IPS-18c (cell line): ENCODE data around the gene IFT122.
"Not testable (repeated sequence)": the region's sequence is repeated elsewhere in the genome, so short reads cannot be mapped to it uniquely, and the experiment has no call there.

Experiments used
- H3K4me3 ChIP-seq: 2 replicates; pipeline ENCODE4 v1.7.0; 2013; ENCODE audit warnings: low read depth, mild to moderate bottlenecking, low read length, moderate library complexity; ENCODE audit not compliant: insufficient read depth
- H3K9me3 ChIP-seq: one replicate; pipeline ENCODE4 v1.6.1; 2013; ENCODE audit warnings: mild to moderate bottlenecking, low read length, moderate library complexity; ENCODE audit not compliant: control insufficient read depth, insufficient read depth

IFT122 gene

GRCh38 chr3:129439817-129440617, at the start of gene IFT122, which contains the start of gene MBD4:
TSS of gene IFT122 (plus strand) at chr3:129440224. CDS start at chr3:129440331, 107 bp downstream.
TSS of gene MBD4 (minus strand) at chr3:129439948. CDS start at chr3:129439833, 115 bp downstream.
- no peaks in the 10 kb centered on the region for H3K9me3 ChIP-seq

GRCh38 chr3:129391583-129391982, 48.4 kb upstream of the IFT122 start:
- H3K9me3 ChIP-seq, H3K4me3 ChIP-seq: not testable (repeated sequence)

More at GRCh38 chr3:129439817-129440617, at the start of gene IFT122, which contains the start of gene MBD4:
- peak within 1 kb of the TSS; percentile 98 for H3K4me3 ChIP-seq

- not testable (repeated sequence) for H3K4me3 ChIP-seq, H3K9me3 ChIP-seq
These were observed 47.7 kb upstream of the IFT122 start for GRCh38 chr3:129392106-129392887.

- H3K9me3 ChIP-seq, result no peaks in the 10 kb centered on the region
- H3K4me3 ChIP-seq, result no peak overlapping the region
These were observed 46.8 kb upstream of the IFT122 start for GRCh38 chr3:129393271-129393670.

- not testable (repeated sequence) for H3K4me3 ChIP-seq, H3K9me3 ChIP-seq
These were observed 46.1 kb upstream of the IFT122 start for GRCh38 chr3:129393760-129394564.

GRCh38 chr3:129398803-129399144, 41.2 kb upstream of the IFT122 start:
- H3K4me3 ChIP-seq, result peak overlapping the region; percentile 83
- H3K9me3 ChIP-seq, result no peaks in the 10 kb centered on the region

GRCh38 chr3:129399145-129399894, 40.7 kb upstream of the IFT122 start:
- Histone ChIP-seq H3K9me3 (no peaks in the 10 kb centered on the region), H3K4me3 (peak overlapping the region; percentile 83)

- Histone ChIP-seq H3K4me3 (peak overlapping the region; percentile 83; the same call in 1 of the 2 replicates), H3K9me3 (no peaks in the 10 kb centered on the region)
These were observed 40.1 kb upstream of the IFT122 start for GRCh38 chr3:129399895-129400357.

- no peak overlapping the region for H3K4me3 ChIP-seq
- H3K9me3 ChIP-seq, result no peaks in the 10 kb centered on the region
These were observed 37.8 kb upstream of the IFT122 start for GRCh38 chr3:129402210-129402609.

- Histone ChIP-seq H3K9me3 (no peaks in the 10 kb centered on the region), H3K4me3 (no peak overlapping the region)
These were observed 37.4 kb upstream of the IFT122 start for GRCh38 chr3:129402616-129403015.

GRCh38 chr3:129403450-129403849, 36.6 kb upstream of the IFT122 start:
- H3K9me3 ChIP-seq, result no peaks in the 10 kb centered on the region
- no peak overlapping the region for H3K4me3 ChIP-seq

GRCh38 chr3:129404130-129404529, 35.9 kb upstream of the IFT122 start:
- Histone ChIP-seq H3K4me3 (no peak overlapping the region), H3K9me3 (no peaks in the 10 kb centered on the region)

GRCh38 chr3:129404610-129405009, 35.4 kb upstream of the IFT122 start:
- no peak overlapping the region for H3K4me3 ChIP-seq
- no peaks in the 10 kb centered on the region for H3K9me3 ChIP-seq

- Histone ChIP-seq H3K9me3 (no peaks in the 10 kb centered on the region), H3K4me3 (no peak overlapping the region)
These were observed 30.5 kb upstream of the IFT122 start for GRCh38 chr3:129409541-129409940.

- no peak overlapping the region for H3K4me3 ChIP-seq
- no peaks in the 10 kb centered on the region for H3K9me3 ChIP-seq
These were observed 29.1 kb upstream of the IFT122 start for GRCh38 chr3:129410971-129411370.

- no peak overlapping the region for H3K4me3 ChIP-seq
- H3K9me3 ChIP-seq, result no peaks in the 10 kb centered on the region
These were observed 27.4 kb upstream of the IFT122 start for GRCh38 chr3:129412542-129413198.
